ENCODE results near the gene NFIB. TPM values are rescaled to one million over a fixed set of nuclear protein-coding genes. Genes with fewer than 3 reads are reported as not detected.

The NFIB gene
- total and polyA plus RNA-seq, 2 of the 4 experiments (the other 2 are of a cell fraction), result 1.4 to 2.0 TPM

- Histone ChIP-seq H2BK15ac (ENCODE audit: low read depth, low read length) (no peak overlapping the region), H3K23ac (ENCODE audit: low read depth, low read length) (no peak overlapping the region), H3K9me1 (ENCODE audit: insufficient read depth, low read length) (no peaks in the 10 kb centered on the region; the same call in 1 of the 2 replicates), H2AK5ac (ENCODE audit: low read depth, low read length) (no peak overlapping the region), H3K4me2 (ENCODE audit: low read depth, low read length) (no peak overlapping the region), H3K14ac (replicated peaks; ENCODE audit: low read depth, low read length) (no peak overlapping the region), H2BK120ac (ENCODE audit: low read depth, low read length) (no peak overlapping the region), H2AK9ac (replicated peaks; ENCODE audit: low read depth, low read length, poor library complexity) (no peak overlapping the region), H3K9me3 (ENCODE audit: control insufficient read depth, insufficient read depth, low read length) (no peaks in the 10 kb centered on the region), H3K4me1 (ENCODE audit: control insufficient read depth, insufficient read depth, low read length) (peaks cover 3% of the 10 kb centered on the region; the same call in 1 of the 2 replicates), H2AFZ (replicated peaks; ENCODE audit: low read length, poor library complexity) (no peak overlapping the region), H3K36me3 (ENCODE audit: control insufficient read depth, insufficient read depth, low read length) (no peaks in the 10 kb centered on the region), H3K27me3 (ENCODE audit: control insufficient read depth, insufficient read depth, low read length) (peaks cover 26% of the 10 kb centered on the region), H4K5ac (ENCODE audit: low read depth, low read length) (no peak overlapping the region), H3K9ac (ENCODE audit: low read depth, low read length) (no peak overlapping the region), H3K4ac (ENCODE audit: low read depth, low read length) (no peak overlapping the region), H2BK5ac (ENCODE audit: low read depth, low read length, poor library complexity, severe bottlenecking) (no peak overlapping the region), H3K56ac (ENCODE audit: extremely low read depth, insufficient read depth, low read length) (no peak overlapping the region), H4K91ac (ENCODE audit: insufficient read depth, low read depth, low read length) (no peak overlapping the region), H2BK20ac (ENCODE audit: low read depth, low read length) (no peak overlapping the region), H4K8ac (ENCODE audit: low read depth in 2 of 2, low read length in 2 of 2) (no peak overlapping the region), H3K79me1 (ENCODE audit: low read depth in 1 of 2, low read length in 2 of 2) (no peaks in the 10 kb centered on the region), H4K20me1 (ENCODE audit: insufficient read depth, low read length) (no peaks in the 10 kb centered on the region), H3K27ac (ENCODE audit: insufficient read depth, low read length) (no peak overlapping the region), H3K18ac (ENCODE audit: low read depth, low read length) (no peak overlapping the region), H3K4me3 (ENCODE audit: insufficient read depth, low read depth, low read length) (no peak overlapping the region)
- CTCF ChIA-PET, result interaction anchor here (2.4 kb wide), 1 partner anchor 8 kb away, joined by 17 read pairs; no protein-coding TSS in a partner anchor
- DNase-seq (peak; percentile 37), ATAC-seq (ENCODE audit: low read depth) (no peak)
- intact Hi-C loops (cut with micrococcal nuclease) (no loop called here), dilution Hi-C loops (cut with HindIII; ENCODE audit: low sequenced_read_pairs, unreplicated experiment) (no loop called here), in situ Hi-C loops (cut with MboI; ENCODE audit: low sequenced_read_pairs) (loop anchor here (5.0 kb wide), 1 partner anchor 61 kb away; no protein-coding TSS in a partner anchor)
- BruUV-seq (replicated peaks), result no TSS peak
- TF ChIP-seq, protein P1, sequence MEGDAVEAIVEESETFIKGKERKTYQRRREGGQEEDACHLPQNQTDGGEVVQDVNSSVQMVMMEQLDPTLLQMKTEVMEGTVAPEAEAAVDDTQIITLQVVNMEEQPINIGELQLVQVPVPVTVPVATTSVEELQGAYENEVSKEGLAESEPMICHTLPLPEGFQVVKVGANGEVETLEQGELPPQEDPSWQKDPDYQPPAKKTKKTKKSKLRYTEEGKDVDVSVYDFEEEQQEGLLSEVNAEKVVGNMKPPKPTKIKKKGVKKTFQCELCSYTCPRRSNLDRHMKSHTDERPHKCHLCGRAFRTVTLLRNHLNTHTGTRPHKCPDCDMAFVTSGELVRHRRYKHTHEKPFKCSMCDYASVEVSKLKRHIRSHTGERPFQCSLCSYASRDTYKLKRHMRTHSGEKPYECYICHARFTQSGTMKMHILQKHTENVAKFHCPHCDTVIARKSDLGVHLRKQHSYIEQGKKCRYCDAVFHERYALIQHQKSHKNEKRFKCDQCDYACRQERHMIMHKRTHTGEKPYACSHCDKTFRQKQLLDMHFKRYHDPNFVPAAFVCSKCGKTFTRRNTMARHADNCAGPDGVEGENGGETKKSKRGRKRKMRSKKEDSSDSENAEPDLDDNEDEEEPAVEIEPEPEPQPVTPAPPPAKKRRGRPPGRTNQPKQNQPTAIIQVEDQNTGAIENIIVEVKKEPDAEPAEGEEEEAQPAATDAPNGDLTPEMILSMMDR (conservative IDR thresholded peaks at IDR 0.05; ENCODE audit: low read depth, low read length), result no peak
- TF ChIP-seq CEBPB (IDR thresholded peaks at IDR 0.05; ENCODE audit: low read depth, low read length) (no peak), MAFK (IDR thresholded peaks at IDR 0.05; ENCODE audit: low read depth, low read length) (no peak), FOS (IDR thresholded peaks at IDR 0.05; ENCODE audit: low read depth, low read length) (no peak), MAZ (IDR thresholded peaks at IDR 0.05; ENCODE audit: borderline replicate concordance, low read depth, low read length) (no peak), RFX5 (IDR thresholded peaks at IDR 0.05; ENCODE audit: low read depth, low read length) (no peak), BHLHE40 (IDR thresholded peaks at IDR 0.05; ENCODE audit: low read depth, low read length) (no peak), CHD1 (IDR thresholded peaks at IDR 0.05; ENCODE audit: low read depth, low read length) (no peak), SMC3 (IDR thresholded peaks at IDR 0.05; ENCODE audit: low read depth, low read length) (no peak), ELK1 (IDR thresholded peaks at IDR 0.05; ENCODE audit: borderline replicate concordance, low read depth, low read length) (no peak), MXI1 (IDR thresholded peaks at IDR 0.05; ENCODE audit: borderline replicate concordance, low read depth, low read length) (no peak), RAD21 (IDR thresholded peaks at IDR 0.05; ENCODE audit: low read length) (no peak), POLR2A (IDR thresholded peaks at IDR 0.05; ENCODE audit: low read depth, low read length) (no peak), RCOR1 (IDR thresholded peaks at IDR 0.05; ENCODE audit: insufficient replicate concordance, low read length) (no peak), NFE2L2 (IDR thresholded peaks at IDR 0.05; ENCODE audit: low read depth, low read length) (no peak)
- TF ChIP-seq, protein P2, sequence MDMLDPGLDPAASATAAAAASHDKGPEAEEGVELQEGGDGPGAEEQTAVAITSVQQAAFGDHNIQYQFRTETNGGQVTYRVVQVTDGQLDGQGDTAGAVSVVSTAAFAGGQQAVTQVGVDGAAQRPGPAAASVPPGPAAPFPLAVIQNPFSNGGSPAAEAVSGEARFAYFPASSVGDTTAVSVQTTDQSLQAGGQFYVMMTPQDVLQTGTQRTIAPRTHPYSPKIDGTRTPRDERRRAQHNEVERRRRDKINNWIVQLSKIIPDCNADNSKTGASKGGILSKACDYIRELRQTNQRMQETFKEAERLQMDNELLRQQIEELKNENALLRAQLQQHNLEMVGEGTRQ (IDR thresholded peaks at IDR 0.05; ENCODE audit: low read depth, low read length), result no peak
- POLR2A ChIA-PET (ENCODE audit: unreplicated experiment), result interaction anchor here (0.6 kb wide), 4 partner anchors 12 to 1584 kb away, joined by 4 to 10 read pairs (median 5); no protein-coding TSS in a partner anchor
Observed at GRCh38 chr9:14361074-14361473, 47.1 kb upstream of the NFIB start.
